ENCODE results near the gene ZMAT1. TPM values are rescaled to one million over a fixed set of nuclear protein-coding genes. Genes with fewer than 3 reads are reported as not detected.

Gene ZMAT1
- total RNA-seq, 4 donors from 2014 or later, result 0.40 to 18.7 (median 5.6) TPM

- in situ Hi-C loops (cut with MboI; ENCODE audit: low pct_ligation_motif_present in 1 of 4, low pct_unique_long_range_greater_than_20kb in 1 of 4, low sequenced_read_pairs in 3 of 4) (no loop called here), intact Hi-C loops (cut with DNase I; ENCODE audit: low total_unique reads) (no loop called here)
- H3K4me3 ChIP-seq, result no peak overlapping the region
- no peaks in the 10 kb centered on the region for H3K27me3 ChIP-seq
- no peak for TF ChIP-seq POLR2AphosphoS5 (IDR thresholded peaks at IDR 0.05)
- no peak for TF ChIP-seq EP300 (IDR thresholded peaks at IDR 0.05; ENCODE audit: low read depth)
- no peak for TF ChIP-seq CTCF (IDR thresholded peaks at IDR 0.05)
- TF ChIP-seq POLR2A (IDR thresholded peaks at IDR 0.05), result no peak
- H3K4me1 ChIP-seq, result no peaks in the 10 kb centered on the region
- H3K9me3 ChIP-seq, result no peaks in the 10 kb centered on the region
- WGBS, 2 donors (ENCODE audit: low coverage in 1 of 2), result 81% methylated on average over 1 of the region's 1 CpG; no CpG with 5 or more reads in 1 of the 2 donors
- DNase-seq, result no peak
- no peaks in the 10 kb centered on the region for H3K36me3 ChIP-seq
- H3K27ac ChIP-seq, result no peak overlapping the region
These were observed 25.3 kb upstream of the ZMAT1 start for GRCh38 chrX:101957174-101957573.

- Histone ChIP-seq H3K4me1 (no peaks in the 10 kb centered on the region), H3K27me3 (no peaks in the 10 kb centered on the region), H3K4me3 (no peak overlapping the region), H3K36me3 (no peaks in the 10 kb centered on the region), H3K9me3 (no peaks in the 10 kb centered on the region), H3K27ac (no peak overlapping the region)
- no peak for DNase-seq
- 50 to 53% methylated on average over 1 to 2 of the region's 2 CpGs for WGBS, 2 donors (ENCODE audit: low coverage in 1 of 2)
- TF ChIP-seq CTCF (IDR thresholded peaks at IDR 0.05) (no peak), POLR2A (IDR thresholded peaks at IDR 0.05) (no peak), EP300 (IDR thresholded peaks at IDR 0.05; ENCODE audit: low read depth) (no peak), POLR2AphosphoS5 (IDR thresholded peaks at IDR 0.05) (no peak)
- in situ Hi-C loops (cut with MboI; ENCODE audit: low pct_ligation_motif_present in 1 of 4, low pct_unique_long_range_greater_than_20kb in 1 of 4, low sequenced_read_pairs in 3 of 4), result no loop called here
- intact Hi-C loops (cut with DNase I; ENCODE audit: low total_unique reads), result no loop called here
These were observed 24.7 kb upstream of the ZMAT1 start for GRCh38 chrX:101956556-101956955.

GRCh38 chrX:101950581-101950980, 18.8 kb upstream of the ZMAT1 start:
- Histone ChIP-seq H3K36me3 (no peaks in the 10 kb centered on the region), H3K27me3 (no peaks in the 10 kb centered on the region), H3K4me1 (no peaks in the 10 kb centered on the region), H3K4me3 (no peak overlapping the region), H3K27ac (no peak overlapping the region), H3K9me3 (no peaks in the 10 kb centered on the region)
- TF ChIP-seq CTCF (IDR thresholded peaks at IDR 0.05) (no peak), POLR2AphosphoS5 (IDR thresholded peaks at IDR 0.05) (no peak)
- in situ Hi-C loops (cut with MboI; ENCODE audit: low pct_ligation_motif_present in 1 of 4, low pct_unique_long_range_greater_than_20kb in 1 of 4, low sequenced_read_pairs in 3 of 4), result no loop called here
- DNase-seq, result no peak
- intact Hi-C loops (cut with DNase I; ENCODE audit: low total_unique reads), result no loop called here
- WGBS, 2 donors (ENCODE audit: low coverage in 1 of 2), result 76% methylated on average over 6 of the region's 6 CpGs; no CpG with 5 or more reads in 1 of the 2 donors

GRCh38 chrX:101932249-101932570, 383 bp upstream of the ZMAT1 start:
- Histone ChIP-seq H3K27ac (peak overlapping the region; percentile 90 to 96 (median 92)), H3K36me3 (no peaks in the 10 kb centered on the region), H3K4me3 (peak overlapping the region in 2 of 4 donors; percentile 67 to 80), H3K27me3 (no peaks in the 10 kb centered on the region), H3K4me1 (no peaks in the 10 kb centered on the region), H3K9me3 (no peaks in the 10 kb centered on the region)
- in situ Hi-C loops (cut with MboI; ENCODE audit: low pct_ligation_motif_present in 1 of 4, low pct_unique_long_range_greater_than_20kb in 1 of 4, low sequenced_read_pairs in 3 of 4) (no loop called here), intact Hi-C loops (cut with DNase I; ENCODE audit: low total_unique reads) (no loop called here)
- 68 to 73% methylated on average over 3 to 8 of the region's 8 CpGs for WGBS, 2 donors (ENCODE audit: low coverage in 1 of 2)
- DNase-seq, result no peak
- TF ChIP-seq EP300 (IDR thresholded peaks at IDR 0.05; ENCODE audit: low read depth), result no peak
- no peak for TF ChIP-seq CTCF (IDR thresholded peaks at IDR 0.05)
- no peak for TF ChIP-seq POLR2AphosphoS5 (IDR thresholded peaks at IDR 0.05)
- TF ChIP-seq POLR2A (IDR thresholded peaks at IDR 0.05), result no peak

Measured in transverse colon (tissue), 4 donors.